HepG2 (cell line): ENCODE results near the gene PIM1. TPM values are rescaled to one million over a fixed set of nuclear protein-coding genes. Genes with fewer than 3 reads are reported as not detected.

ENCODE experiments used
- AKAP8 ChIP-seq: sonication (generic); formaldehyde crosslinking; IDR thresholded peaks from 2 replicates; pipeline ENCODE4 v1.5.1; 2020; ENCODE audit warnings: mild to moderate bottlenecking, missing genetic modification reagents
- GTF3A ChIP-seq: sonication (generic); formaldehyde crosslinking; conservative IDR thresholded peaks from 2 replicates; pipeline ENCODE4 v1.4.0; 2020; ENCODE audit warnings: mild to moderate bottlenecking, missing genetic modification reagents
- MTF1 ChIP-seq: sonication (generic); formaldehyde crosslinking; IDR thresholded peaks from 2 replicates; pipeline ENCODE4 v1.5.0; 2020; ENCODE audit warnings: missing genetic modification reagents
- RARG ChIP-seq: sonication (generic); formaldehyde crosslinking; IDR thresholded peaks from 2 replicates; pipeline ENCODE4 v1.4.0; 2020; ENCODE audit warnings: low read depth, mild to moderate bottlenecking, missing genetic modification reagents
- SIN3A ChIP-seq: IDR thresholded peaks from 2 replicates; pipeline ENCODE4 v1.6.1; 2011; ENCODE audit warnings: low read depth, mild to moderate bottlenecking, control low read depth, low read length, borderline replicate concordance
- ZFP36 ChIP-seq: fragments of 150-350 bp; IDR thresholded peaks from 2 replicates; pipeline ENCODE4 v1.6.1; 2018; ENCODE audit warnings: borderline replicate concordance, low read length, low read depth; ENCODE audit not compliant: partially characterized antibody
- ZFP37 ChIP-seq: sonication (generic); formaldehyde crosslinking; IDR thresholded peaks from 2 replicates; pipeline ENCODE4 v1.4.0; 2020; ENCODE audit warnings: missing genetic modification reagents, borderline replicate concordance
- ZNF10 ChIP-seq: sonication (generic); formaldehyde crosslinking; IDR thresholded peaks from 2 replicates; pipeline ENCODE4 v1.4.0; 2020; ENCODE audit warnings: mild to moderate bottlenecking, low read depth, missing genetic modification reagents, borderline replicate concordance
- ZNF282 ChIP-seq: fragments of 450-650 bp; IDR thresholded peaks from 2 replicates; pipeline ENCODE4 v1.6.1; 2018; ENCODE audit not compliant: partially characterized antibody
- ZNF34 ChIP-seq: sonication (generic); formaldehyde crosslinking; IDR thresholded peaks from 2 replicates; pipeline ENCODE4 v1.4.0; 2020; ENCODE audit warnings: mild to moderate bottlenecking, missing genetic modification reagents, borderline replicate concordance
- ZNF546 ChIP-seq: sonication (generic); formaldehyde crosslinking; conservative IDR thresholded peaks from 2 replicates; pipeline ENCODE4 v1.8.1; 2023; ENCODE audit warnings: mild to moderate bottlenecking, missing genetic modification reagents
- ZNF549 ChIP-seq: sonication (generic); formaldehyde crosslinking; IDR thresholded peaks from 2 replicates; pipeline ENCODE4 v1.5.0; 2020; ENCODE audit warnings: missing genetic modification reagents
- ZNF747 ChIP-seq: sonication (generic); formaldehyde crosslinking; IDR thresholded peaks from 2 replicates; pipeline ENCODE4 v1.8.1; 2023; ENCODE audit warnings: missing genetic modification reagents, mild to moderate bottlenecking, borderline replicate concordance
- ZNF775 ChIP-seq: sonication (generic); formaldehyde crosslinking; IDR thresholded peaks from 2 replicates; pipeline ENCODE4 v1.4.0; 2020; ENCODE audit warnings: missing genetic modification reagents, mild to moderate bottlenecking, moderate library complexity, borderline replicate concordance
- polyA plus RNA-seq, 8 experiments: library from polyadenylated mRNA; depleted of rRNA in 3 of 8; stranded (reverse) in 7 of 8; unstranded in 1 of 8; fragments of >200 nt; fragmentation: Illumina TruSeq in 4 of 8; extraction: Trizol in 4 of 8; gene quantifications; 2 replicates each; pipeline versions ENCODE4 v1.2.1 to v1.2.3, GENCODE V29; 2011 to 2016; ENCODE audit warnings: low read depth in 4 of 8, missing spikeins in 1 of 8, mixed read lengths in 1 of 8; ENCODE audit not compliant: insufficient read depth in 1 of 8
- total RNA-seq, 5 experiments: library from RNA; depleted of rRNA; stranded (reverse); fragments of >200 nt; fragmentation: Illumina TruSeq; extraction: Trizol; gene quantifications; 2 replicates each; pipeline ENCODE4 v1.2.3, GENCODE V29; 2016; ENCODE audit warnings: low read depth in 1 of 5
- TF ChIP-seq, protein P1 (sequence below): sonication (generic); formaldehyde crosslinking; IDR thresholded peaks from 2 replicates; pipeline ENCODE4 v1.5.0; 2020; ENCODE audit warnings: mild to moderate bottlenecking, missing genetic modification reagents, borderline replicate concordance
- TF ChIP-seq, protein P2 (sequence below), 2 experiments: sonication (generic) in 1 of 2; formaldehyde crosslinking in 1 of 2; IDR thresholded peaks; 2 replicates each; pipeline versions ENCODE4 v1.6.1 to v1.9.0; 2014 to 2022; ENCODE audit warnings: antibody characterized with exemption in 1 of 2, borderline replicate concordance in 1 of 2, inconsistent platforms in 1 of 2, low read depth in 1 of 2, missing genetic modification reagents in 1 of 2
- TF ChIP-seq, protein P3 (sequence below): sonication (generic); formaldehyde crosslinking; IDR thresholded peaks from 2 replicates; pipeline ENCODE4 v1.4.0; 2020; ENCODE audit warnings: missing genetic modification reagents

The PIM1 gene
- total and polyA plus RNA-seq, 2 of the 13 experiments (the other 11 are each of a cell fraction or from before 2014, with no cell fraction given): 29.4 to 117 TPM

GRCh38 chr6:37222125-37222967 is 52.4 kb downstream of the PIM1 start (continued):
- TF ChIP-seq, protein P1, sequence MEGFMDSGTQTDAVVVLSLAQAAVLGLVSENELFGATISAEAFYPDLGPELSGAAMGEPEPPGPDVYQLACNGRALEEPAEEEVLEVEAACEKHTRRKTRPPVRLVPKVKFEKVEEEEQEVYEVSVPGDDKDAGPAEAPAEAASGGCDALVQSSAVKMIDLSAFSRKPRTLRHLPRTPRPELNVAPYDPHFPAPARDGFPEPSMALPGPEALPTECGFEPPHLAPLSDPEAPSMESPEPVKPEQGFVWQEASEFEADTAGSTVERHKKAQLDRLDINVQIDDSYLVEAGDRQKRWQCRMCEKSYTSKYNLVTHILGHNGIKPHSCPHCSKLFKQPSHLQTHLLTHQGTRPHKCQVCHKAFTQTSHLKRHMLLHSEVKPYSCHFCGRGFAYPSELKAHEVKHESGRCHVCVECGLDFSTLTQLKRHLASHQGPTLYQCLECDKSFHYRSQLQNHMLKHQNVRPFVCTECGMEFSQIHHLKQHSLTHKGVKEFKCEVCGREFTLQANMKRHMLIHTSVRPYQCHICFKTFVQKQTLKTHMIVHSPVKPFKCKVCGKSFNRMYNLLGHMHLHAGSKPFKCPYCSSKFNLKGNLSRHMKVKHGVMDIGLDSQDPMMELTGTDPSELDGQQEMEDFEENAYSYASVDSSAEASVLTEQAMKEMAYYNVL (CRISPR knock-in tag): peak; percentile 79
- TF ChIP-seq AKAP8 (CRISPR knock-in tag): 0 out of 2 replicates have a peak, but pooled peaks have one; percentile 64
- no peak for TF ChIP-seq ZNF775 (CRISPR knock-in tag)
- peak; percentile 77 for TF ChIP-seq ZNF546 (CRISPR knock-in tag)
- TF ChIP-seq ZFP36: no peak
- TF ChIP-seq, protein P2, sequence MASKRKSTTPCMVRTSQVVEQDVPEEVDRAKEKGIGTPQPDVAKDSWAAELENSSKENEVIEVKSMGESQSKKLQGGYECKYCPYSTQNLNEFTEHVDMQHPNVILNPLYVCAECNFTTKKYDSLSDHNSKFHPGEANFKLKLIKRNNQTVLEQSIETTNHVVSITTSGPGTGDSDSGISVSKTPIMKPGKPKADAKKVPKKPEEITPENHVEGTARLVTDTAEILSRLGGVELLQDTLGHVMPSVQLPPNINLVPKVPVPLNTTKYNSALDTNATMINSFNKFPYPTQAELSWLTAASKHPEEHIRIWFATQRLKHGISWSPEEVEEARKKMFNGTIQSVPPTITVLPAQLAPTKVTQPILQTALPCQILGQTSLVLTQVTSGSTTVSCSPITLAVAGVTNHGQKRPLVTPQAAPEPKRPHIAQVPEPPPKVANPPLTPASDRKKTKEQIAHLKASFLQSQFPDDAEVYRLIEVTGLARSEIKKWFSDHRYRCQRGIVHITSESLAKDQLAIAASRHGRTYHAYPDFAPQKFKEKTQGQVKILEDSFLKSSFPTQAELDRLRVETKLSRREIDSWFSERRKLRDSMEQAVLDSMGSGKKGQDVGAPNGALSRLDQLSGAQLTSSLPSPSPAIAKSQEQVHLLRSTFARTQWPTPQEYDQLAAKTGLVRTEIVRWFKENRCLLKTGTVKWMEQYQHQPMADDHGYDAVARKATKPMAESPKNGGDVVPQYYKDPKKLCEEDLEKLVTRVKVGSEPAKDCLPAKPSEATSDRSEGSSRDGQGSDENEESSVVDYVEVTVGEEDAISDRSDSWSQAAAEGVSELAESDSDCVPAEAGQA (IDR thresholded peaks at IDR 0.05; ENCODE audit: low read depth): no peak; the same call in 1 of the 2 replicates
- TF ChIP-seq, protein P2 (CRISPR knock-in tag; IDR thresholded peaks at IDR 0.05; ENCODE audit: borderline replicate concordance): no peak
- TF ChIP-seq, protein P3, sequence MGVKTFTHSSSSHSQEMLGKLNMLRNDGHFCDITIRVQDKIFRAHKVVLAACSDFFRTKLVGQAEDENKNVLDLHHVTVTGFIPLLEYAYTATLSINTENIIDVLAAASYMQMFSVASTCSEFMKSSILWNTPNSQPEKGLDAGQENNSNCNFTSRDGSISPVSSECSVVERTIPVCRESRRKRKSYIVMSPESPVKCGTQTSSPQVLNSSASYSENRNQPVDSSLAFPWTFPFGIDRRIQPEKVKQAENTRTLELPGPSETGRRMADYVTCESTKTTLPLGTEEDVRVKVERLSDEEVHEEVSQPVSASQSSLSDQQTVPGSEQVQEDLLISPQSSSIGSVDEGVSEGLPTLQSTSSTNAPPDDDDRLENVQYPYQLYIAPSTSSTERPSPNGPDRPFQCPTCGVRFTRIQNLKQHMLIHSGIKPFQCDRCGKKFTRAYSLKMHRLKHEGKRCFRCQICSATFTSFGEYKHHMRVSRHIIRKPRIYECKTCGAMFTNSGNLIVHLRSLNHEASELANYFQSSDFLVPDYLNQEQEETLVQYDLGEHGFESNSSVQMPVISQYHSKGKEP (CRISPR knock-in tag): no peak
- no peak for TF ChIP-seq ZFP37 (CRISPR knock-in tag)
- no peak for TF ChIP-seq ZNF282
- TF ChIP-seq ZNF10 (CRISPR knock-in tag): no peak
- peak; percentile 95 for TF ChIP-seq ZNF34 (CRISPR knock-in tag)
- no peak for TF ChIP-seq ZNF747 (CRISPR knock-in tag)
- TF ChIP-seq GTF3A (CRISPR knock-in tag): 0 out of 2 replicates have a peak, but pooled peaks have one; percentile 77
- no peak for TF ChIP-seq ZNF549 (CRISPR knock-in tag)
- TF ChIP-seq RARG (CRISPR knock-in tag): no peak
- TF ChIP-seq MTF1: no peak
- TF ChIP-seq SIN3A: no peak; the same call in 1 of the 2 replicates
